SIG-M5 (cell line): ENCODE data around the gene SCLT1.
"Not testable (repeated sequence)": the region's sequence is repeated elsewhere in the genome, so short reads cannot be mapped to it uniquely, and the experiment has no call there.

Experiments used
- DNase-seq: peaks from one replicate; lab custom pipeline; 2025; lab: John Stamatoyannopoulos, UW

Gene SCLT1

GRCh38 chr4:129069537-129069936 lies 23.8 kb downstream of the SCLT1 start:
- DNase-seq = not testable (repeated sequence)

- no peak for DNase-seq
Observed at GRCh38 chr4:129064717-129065116, 28.6 kb downstream of the SCLT1 start.

GRCh38 chr4:129063640-129064039 lies 29.7 kb downstream of the SCLT1 start:
- DNase-seq = no peak

- DNase-seq = no peak
Observed at GRCh38 chr4:129062580-129062979, 30.8 kb downstream of the SCLT1 start.

GRCh38 chr4:129059028-129059427 lies 34.3 kb downstream of the SCLT1 start:
- no peak for DNase-seq

GRCh38 chr4:129046055-129046959 lies 47.0 kb downstream of the SCLT1 start:
- no peak for DNase-seq

GRCh38 chr4:129043523-129043922 lies 49.8 kb downstream of the SCLT1 start:
- DNase-seq = no peak

- DNase-seq = no peak
Observed at GRCh38 chr4:129040471-129040870, 52.9 kb downstream of the SCLT1 start.

GRCh38 chr4:129037093-129037492 lies 56.2 kb downstream of the SCLT1 start:
- DNase-seq = no peak

GRCh38 chr4:129014566-129015509 lies 78.5 kb downstream of the SCLT1 start:
- no peak for DNase-seq

- DNase-seq = no peak
Observed at GRCh38 chr4:129008096-129008495, 85.2 kb downstream of the SCLT1 start.

GRCh38 chr4:128986908-128987307 lies 106.4 kb downstream of the SCLT1 start:
- DNase-seq = no peak

- DNase-seq = no peak
Observed at GRCh38 chr4:128986019-128986418, 107.3 kb downstream of the SCLT1 start.

- no peak for DNase-seq
Observed at GRCh38 chr4:128983771-128984485, 109.4 kb downstream of the SCLT1 start.

GRCh38 chr4:128981377-128981776 lies 112.0 kb downstream of the SCLT1 start:
- no peak for DNase-seq

GRCh38 chr4:128980816-128981326 lies 112.5 kb downstream of the SCLT1 start:
- DNase-seq = no peak

- DNase-seq = no peak
Observed at GRCh38 chr4:128979934-128980333, 113.4 kb downstream of the SCLT1 start.

- DNase-seq = no peak
Observed at GRCh38 chr4:128978985-128979384, 114.4 kb downstream of the SCLT1 start.

GRCh38 chr4:128974136-128974581 lies 119.2 kb downstream of the SCLT1 start:
- DNase-seq = no peak

GRCh38 chr4:128973384-128973783 lies 120.0 kb downstream of the SCLT1 start:
- DNase-seq = no peak

GRCh38 chr4:128961405-128961804 lies 131.9 kb downstream of the SCLT1 start:
- no peak for DNase-seq

GRCh38 chr4:128958194-128958593 lies 135.1 kb downstream of the SCLT1 start:
- peak; percentile 10 for DNase-seq
